GM12864 (cell line): Measurements from ENCODE around the gene TCF15.

Experiments
- DNase-seq: peaks from one replicate; pipeline ENCODE4 v3.0.0-alpha.2; 2011; ENCODE audit warnings: low read depth
- H3K4me3 ChIP-seq: 2 replicates; pipeline ENCODE4 v1.5.1; 2011; ENCODE audit warnings: mild to moderate bottlenecking, low read depth, low read length, control low read depth
- CTCF ChIP-seq: IDR thresholded peaks from 2 replicates; pipeline ENCODE4 v1.5.1; 2011; ENCODE audit warnings: low read depth, mild to moderate bottlenecking, moderate library complexity, low read length, control low read depth, inconsistent platforms; ENCODE audit errors: missing control alignments

TCF15 gene

DNA sequence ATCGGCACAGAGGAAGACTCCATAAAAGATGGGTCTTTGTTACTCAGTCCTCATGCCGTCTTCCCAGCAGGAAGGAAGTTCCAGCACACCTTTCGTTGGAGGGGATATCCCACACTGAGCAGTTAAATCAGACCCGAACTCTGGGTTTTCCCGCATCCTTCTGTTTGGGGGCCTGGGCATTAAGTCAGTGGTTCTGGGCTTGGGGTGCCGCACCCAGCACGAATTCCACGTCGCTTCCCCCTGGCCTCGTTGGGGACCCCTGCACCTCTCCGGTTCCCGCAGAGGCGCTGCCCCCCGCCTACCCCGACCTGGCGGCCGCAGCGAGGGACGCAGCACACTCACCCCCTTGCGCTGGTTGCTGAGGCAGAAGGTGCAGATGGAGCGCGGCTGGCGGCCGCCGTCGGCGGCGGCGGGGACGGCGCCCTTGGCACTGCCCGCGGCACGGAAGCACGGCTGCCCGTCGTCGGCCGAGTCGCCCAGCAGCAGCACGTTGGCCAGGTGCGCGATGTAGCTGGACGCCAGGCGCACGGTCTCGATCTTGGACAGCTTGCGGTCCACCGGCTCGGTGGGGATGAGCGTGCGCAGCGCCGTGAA is 641 bp downstream of the TCF15 start:
- DNase-seq, result no peak
- H3K4me3 ChIP-seq, result no peak overlapping the region
- no peak for TF ChIP-seq CTCF

GRCh38 chr20:608970-609369 is 1.1 kb downstream of the TCF15 start:
- no peak for DNase-seq
- no peak overlapping the region for H3K4me3 ChIP-seq
- no peak for TF ChIP-seq CTCF

GRCh38 chr20:607476-607875 is 2.6 kb downstream of the TCF15 start:
- no peak overlapping the region for H3K4me3 ChIP-seq
- no peak for TF ChIP-seq CTCF
- no peak for DNase-seq

GRCh38 chr20:605237-605636 is 4.9 kb downstream of the TCF15 start:
- DNase-seq, result no peak
- no peak for TF ChIP-seq CTCF
- no peak overlapping the region for H3K4me3 ChIP-seq

- no peak overlapping the region for H3K4me3 ChIP-seq
- no peak for TF ChIP-seq CTCF
- DNase-seq, result no peak
Measured at GRCh38 chr20:603116-603640, 6.9 kb downstream of the TCF15 start.

GRCh38 chr20:602111-602970 is 7.8 kb downstream of the TCF15 start:
- TF ChIP-seq CTCF, result no peak
- no peak for DNase-seq
- no peak overlapping the region for H3K4me3 ChIP-seq
